NOMO-1 treated with DMSO at 0.1 percent for 48 hours (cell line): ENCODE data around the gene PAQR7.
A peak's percentile ranks its signal among the peaks of the same experiment; 100 is the strongest.
"Not testable (repeated sequence)": the region's sequence is repeated elsewhere in the genome, so short reads cannot be mapped to it uniquely, and the experiment has no call there.

Experiments
- DNase-seq: peaks from one replicate; lab custom pipeline; 2025; ENCODE audit not compliant: unreplicated experiment; lab: John Stamatoyannopoulos, UW

PAQR7 gene

GRCh38 chr1:25854554-25854953 lies 21.0 kb downstream of the PAQR7 start:
- DNase-seq: no peak

- DNase-seq: no peak
Observed at GRCh38 chr1:25848531-25848930, 27.0 kb downstream of the PAQR7 start.

- no peak for DNase-seq
Observed at GRCh38 chr1:25847929-25848328, 27.6 kb downstream of the PAQR7 start.

- DNase-seq: no peak
Observed at GRCh38 chr1:25845664-25846063, 29.8 kb downstream of the PAQR7 start.

- peak; percentile 40 for DNase-seq
Observed at GRCh38 chr1:25844536-25845337, 30.8 kb downstream of the PAQR7 start.

GRCh38 chr1:25843483-25843882 lies 32.0 kb downstream of the PAQR7 start:
- no peak for DNase-seq

- DNase-seq: not testable (repeated sequence)
Observed at GRCh38 chr1:25839808-25840207, 35.7 kb downstream of the PAQR7 start.

GRCh38 chr1:25837262-25837875 lies 38.1 kb downstream of the PAQR7 start:
- peak; percentile 18 for DNase-seq

- DNase-seq: no peak
Observed at GRCh38 chr1:25836695-25837094, 38.8 kb downstream of the PAQR7 start.

GRCh38 chr1:25834894-25835293 lies 40.6 kb downstream of the PAQR7 start:
- no peak for DNase-seq

- no peak for DNase-seq
Observed at GRCh38 chr1:25833158-25833557, 42.4 kb downstream of the PAQR7 start.

GRCh38 chr1:25832336-25833037 lies 43.0 kb downstream of the PAQR7 start:
- DNase-seq: no peak

- peak; percentile 7 for DNase-seq
Observed at GRCh38 chr1:25831569-25832196, 43.8 kb downstream of the PAQR7 start.

GRCh38 chr1:25829046-25829445 lies 46.5 kb downstream of the PAQR7 start:
- no peak for DNase-seq

- no peak for DNase-seq
Observed at GRCh38 chr1:25828491-25828890, 47.0 kb downstream of the PAQR7 start.

- DNase-seq: no peak
Observed at GRCh38 chr1:25826571-25826970, 48.9 kb downstream of the PAQR7 start.

GRCh38 chr1:25825605-25826004 lies 49.9 kb downstream of the PAQR7 start:
- no peak for DNase-seq

- DNase-seq: no peak
Observed at GRCh38 chr1:25821630-25822091, 53.8 kb downstream of the PAQR7 start.

- DNase-seq: peak; percentile 12
Observed at GRCh38 chr1:25821112-25821476, 54.4 kb downstream of the PAQR7 start.

- DNase-seq: peak; percentile 66
Observed at GRCh38 chr1:25820247-25821111, 55.0 kb downstream of the PAQR7 start.
